Stimulated activated CD8-positive, alpha-beta memory T cell treated with anti-CD3 and anti-CD28 coated beads, Interleukin-12 subunit alpha, Interleukin-12 subunit beta, amount 100 ng/mL, for 4 hours (primary cell): ENCODE data around the gene FCRL6.

Source experiments
- DNase-seq: peaks from one replicate; pipeline ENCODE4 v3.0.0-alpha.2; 2020; ENCODE audit warnings: low read depth

FCRL6 gene

GRCh38 chr1:159799446-159799985 is 2.6 kb upstream of the FCRL6 start:
- DNase-seq, result no peak

GRCh38 chr1:159800177-159800930 is 1.8 kb upstream of the FCRL6 start:
- peak; percentile 34 for DNase-seq

- no peak for DNase-seq
Observed at GRCh38 chr1:159803956-159804689, 2.0 kb downstream of the FCRL6 start.

DNA sequence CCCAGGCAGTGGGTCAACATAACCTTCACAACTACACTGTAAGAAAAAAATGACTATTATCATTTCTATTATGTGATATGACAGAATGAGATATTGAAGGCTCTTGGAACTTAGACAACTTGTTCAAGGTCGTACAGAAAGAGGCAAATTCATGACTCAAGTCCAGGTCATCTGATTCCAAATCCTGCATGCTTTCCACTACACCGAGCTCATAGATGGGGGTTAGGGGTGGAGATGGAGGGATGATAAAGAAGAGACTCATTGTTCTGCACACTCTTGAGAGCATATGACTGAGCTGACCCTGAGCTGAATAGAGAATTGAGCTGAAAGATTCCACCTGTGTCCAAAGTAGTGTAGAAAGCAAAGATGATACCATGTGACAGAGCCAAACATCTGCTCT is 2.8 kb downstream of the FCRL6 start:
- no peak for DNase-seq

GRCh38 chr1:159815926-159816325 is 13.8 kb downstream of the FCRL6 start:
- DNase-seq, result no peak

- no peak for DNase-seq
Observed at GRCh38 chr1:159817276-159818041, 15.3 kb downstream of the FCRL6 start.

- DNase-seq, result no peak
Observed at GRCh38 chr1:159821171-159821867, 19.2 kb downstream of the FCRL6 start.

- DNase-seq, result no peak
Observed at GRCh38 chr1:159823406-159823805, 21.2 kb downstream of the FCRL6 start.

- DNase-seq, result no peak
Observed at GRCh38 chr1:159825564-159825963, 23.4 kb downstream of the FCRL6 start.

- peak; percentile 49 for DNase-seq
Observed at GRCh38 chr1:159826441-159827101, 24.4 kb downstream of the FCRL6 start, which contains the start of gene SLAMF8. Gene SLAMF8, plus strand, starts transcription at chr1:159826873. Its CDS starts 26 bp downstream, at chr1:159826899.

DNA sequence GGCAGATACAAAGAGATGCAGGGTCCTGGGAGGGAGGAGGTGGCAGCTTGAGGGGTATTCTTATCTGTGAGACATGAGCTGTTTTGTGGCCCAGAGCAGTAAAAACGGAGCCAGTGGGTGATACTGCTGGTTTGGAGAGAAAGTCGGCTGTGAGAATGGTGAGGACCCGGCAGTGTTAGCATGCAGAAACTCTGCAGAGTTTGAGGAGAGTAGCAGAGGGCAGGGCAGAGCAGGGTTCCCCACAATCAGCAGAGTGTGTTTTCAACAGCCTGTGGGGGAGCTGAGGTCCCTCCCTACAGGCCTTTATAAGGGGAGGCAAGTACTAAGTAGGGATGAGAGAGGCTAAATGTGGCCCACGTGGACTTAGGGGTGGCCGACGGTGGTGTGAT is 24.9 kb downstream of the FCRL6 start:
- no peak for DNase-seq

GRCh38 chr1:159827549-159827948 is 25.4 kb downstream of the FCRL6 start:
- no peak for DNase-seq

GRCh38 chr1:159828176-159828575 is 26.0 kb downstream of the FCRL6 start:
- DNase-seq, result no peak

- DNase-seq, result no peak
Observed at GRCh38 chr1:159828581-159829272, 26.6 kb downstream of the FCRL6 start.

GRCh38 chr1:159829273-159829634 is 27.1 kb downstream of the FCRL6 start:
- no peak for DNase-seq

- no peak for DNase-seq
Observed at GRCh38 chr1:159829822-159830465, 27.8 kb downstream of the FCRL6 start.

- DNase-seq, result no peak
Observed at GRCh38 chr1:159830722-159831121, 28.6 kb downstream of the FCRL6 start.

DNA sequence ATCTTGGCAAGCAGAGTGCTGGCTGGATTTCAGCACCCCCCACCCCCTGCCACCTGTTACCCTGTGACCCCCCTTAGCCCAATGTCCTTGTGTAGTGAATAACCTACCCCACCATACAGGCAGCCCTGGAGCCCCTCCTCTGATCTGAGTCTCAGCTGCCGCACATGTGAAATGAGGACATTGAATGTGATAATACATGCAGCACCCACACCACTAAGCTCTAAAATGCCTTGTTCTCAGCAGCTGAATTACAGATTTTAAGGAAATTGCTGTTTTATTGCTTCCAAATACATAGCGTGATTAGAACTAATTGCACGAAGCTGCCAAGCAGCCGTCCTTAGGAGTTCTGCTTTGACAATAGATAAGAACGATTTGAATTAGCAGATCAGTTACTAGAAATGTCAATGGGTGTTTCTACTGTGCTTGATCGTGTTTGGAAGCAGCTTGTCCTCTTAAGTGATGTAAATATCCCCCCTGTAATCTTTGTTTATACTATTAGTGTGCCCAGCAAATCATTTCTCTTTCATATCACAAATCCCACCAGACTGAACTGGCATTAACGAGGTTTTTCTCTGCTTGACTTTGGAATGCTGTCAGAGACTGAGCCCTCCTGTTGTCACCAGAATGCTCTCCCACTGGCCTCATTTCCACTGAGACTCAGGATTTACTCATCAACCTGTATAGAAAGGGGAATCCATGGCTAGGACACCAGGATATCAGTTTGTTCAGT is 29.4 kb downstream of the FCRL6 start:
- DNase-seq, result no peak

- no peak for DNase-seq
Observed at GRCh38 chr1:159832309-159832708, 30.1 kb downstream of the FCRL6 start.
